Ovary (tissue), 9 donors: ENCODE measurements around the gene AZI2. TPM values are rescaled to one million over a fixed set of nuclear protein-coding genes. Genes with fewer than 3 reads are reported as not detected.

Experiments used
- DNase-seq, 5 donors: peaks; one replicate each; pipeline ENCODE4 v3.0.0-alpha.2; 2019 to 2020
- H3K27ac ChIP-seq, 2 donors: fragments of 200-600 bp; one replicate each; pipeline versions ENCODE4 v1.5.1 to v1.8.0; 2019 to 2022
- H3K27me3 ChIP-seq: fragments of 200-600 bp; one replicate; pipeline ENCODE4 v1.8.0; 2022
- H3K36me3 ChIP-seq: fragments of 200-600 bp; sonication (generic); one replicate; pipeline ENCODE4 v1.5.1; 2019
- H3K4me1 ChIP-seq: one replicate; pipeline ENCODE4 v1.8.1; 2013; ENCODE audit warnings: mild to moderate bottlenecking, moderate library complexity; ENCODE audit not compliant: insufficient read depth
- H3K4me3 ChIP-seq: fragments of 200-600 bp; sonication (generic); one replicate; pipeline ENCODE4 v1.5.1; 2017
- H3K9me3 ChIP-seq, 2 donors: fragments of 200-600 bp in 1 of 2; sonication (generic) in 1 of 2; one replicate each; pipeline versions ENCODE4 v1.5.1 to v1.8.1; 2013 to 2019; ENCODE audit warnings: mild to moderate bottlenecking in 1 of 2, moderate library complexity in 1 of 2
- EP300 ChIP-seq: sonication (generic); formaldehyde crosslinking; IDR thresholded peaks from one replicate; pipeline ENCODE4 v1.6.1; 2017; ENCODE audit warnings: antibody characterized with exemption
- POLR2A ChIP-seq: fragments of 450-650 bp; IDR thresholded peaks from one replicate; pipeline ENCODE4 v1.6.1; 2017; ENCODE audit warnings: antibody characterized with exemption, mild to moderate bottlenecking, moderate library complexity
- WGBS, 3 donors: extraction: QIAGEN DNeasy Blood & Tissue Kit in 1 of 3; methylation state at CpG; one replicate each; pipeline versions ENCODE4 v1.1.5 to v1.1.7; 2013 to 2017; 5-methylcytosine and 5-hydroxymethylcytosine counted together
- intact Hi-C, 4 donors: fragments of 100-400 bp; cut with DNase I; formaldehyde crosslinking; loops; one replicate each; pipeline versions ENCODE4 v1.11.0 to v1.15.1; 2022 to 2023
- polyA plus RNA-seq, 2 donors: library from polyadenylated mRNA; stranded (reverse); fragments of 200-250 nt in 1 of 2; fragments of 350-450 nt in 1 of 2; fragmentation: Illumina TruSeq in 1 of 2; extraction: RNeasy Lipid Tissue Mini Kit (QIAGEN cat#74804) in 1 of 2; gene quantifications; one replicate each; pipeline ENCODE4 v1.2.3, GENCODE V29; 2013 to 2014
- total RNA-seq, 7 donors: library from RNA; depleted of rRNA in 2 of 7; stranded (reverse); fragments of >200 nt in 2 of 7; fragmentation: NEBNext Ultra II Directional in 3 of 7; extraction: Animal tissue kit (Norgen Biotek cat#: 25700) in 3 of 7; gene quantifications; one replicate each; pipeline versions ENCODE4 v1.1.0 to v1.2.4, GENCODE V29; 2016 to 2023
- TF ChIP-seq, protein P1 (sequence below), 3 donors: fragments of 450-650 bp in 2 of 3; fragments of 200-600 bp in 1 of 3; IDR thresholded peaks; one replicate each; pipeline versions ENCODE4 v1.5.1 to v1.8.0; 2016 to 2022; ENCODE audit warnings: antibody characterized with exemption in 3 of 3, mild to moderate bottlenecking in 1 of 3
- donor health status: DM: no; HTN: no; CAD: no; lungs with moderate emphysema.
- donor health status: DM: no; HTN: no; CAD: no.
- donor health status: Bipolar disorder and iron deficiency.
- donor health status: DM: yes; HTN: yes; CAD: no.
- donor health status: DM: no; HTN: no; CAD: no.
- donor health status: DM: yes; HTN: yes; CAD: no.

The AZI2 gene
- total and polyA plus RNA-seq, 9 donors, result 26.3 to 72.4 (median 49.5) TPM

DNA sequence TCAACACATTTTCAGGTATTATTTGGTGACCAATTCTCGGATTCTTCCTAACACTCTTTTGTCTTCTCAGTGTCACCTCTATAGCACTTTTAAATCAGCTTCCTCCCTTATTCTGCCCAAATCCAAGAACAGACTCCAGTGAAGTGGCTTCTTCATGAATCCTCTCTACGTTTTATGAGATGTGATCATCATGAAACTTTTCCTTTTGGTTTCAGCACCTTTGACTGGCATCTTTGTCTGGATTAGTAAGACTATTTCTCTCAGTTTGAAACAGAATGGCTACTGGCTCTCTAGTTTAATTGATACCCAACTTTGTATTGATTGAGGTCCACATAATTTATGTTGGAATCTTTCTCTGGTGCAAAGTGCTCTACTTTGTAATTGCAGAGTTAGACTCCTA lies 61.6 kb downstream of the AZI2 start:
- 93 to 97% (median 95%) methylated on average over 2 of the region's 2 CpGs for WGBS, 3 donors
- no peaks in the 10 kb centered on the region for H3K27me3 ChIP-seq
- no peaks in the 10 kb centered on the region for H3K9me3 ChIP-seq
- H3K36me3 ChIP-seq, result no peaks in the 10 kb centered on the region
- H3K4me3 ChIP-seq, result no peak overlapping the region
- no peaks in the 10 kb centered on the region for H3K4me1 ChIP-seq
- intact Hi-C loops, result no loop called here
- TF ChIP-seq, protein P1, sequence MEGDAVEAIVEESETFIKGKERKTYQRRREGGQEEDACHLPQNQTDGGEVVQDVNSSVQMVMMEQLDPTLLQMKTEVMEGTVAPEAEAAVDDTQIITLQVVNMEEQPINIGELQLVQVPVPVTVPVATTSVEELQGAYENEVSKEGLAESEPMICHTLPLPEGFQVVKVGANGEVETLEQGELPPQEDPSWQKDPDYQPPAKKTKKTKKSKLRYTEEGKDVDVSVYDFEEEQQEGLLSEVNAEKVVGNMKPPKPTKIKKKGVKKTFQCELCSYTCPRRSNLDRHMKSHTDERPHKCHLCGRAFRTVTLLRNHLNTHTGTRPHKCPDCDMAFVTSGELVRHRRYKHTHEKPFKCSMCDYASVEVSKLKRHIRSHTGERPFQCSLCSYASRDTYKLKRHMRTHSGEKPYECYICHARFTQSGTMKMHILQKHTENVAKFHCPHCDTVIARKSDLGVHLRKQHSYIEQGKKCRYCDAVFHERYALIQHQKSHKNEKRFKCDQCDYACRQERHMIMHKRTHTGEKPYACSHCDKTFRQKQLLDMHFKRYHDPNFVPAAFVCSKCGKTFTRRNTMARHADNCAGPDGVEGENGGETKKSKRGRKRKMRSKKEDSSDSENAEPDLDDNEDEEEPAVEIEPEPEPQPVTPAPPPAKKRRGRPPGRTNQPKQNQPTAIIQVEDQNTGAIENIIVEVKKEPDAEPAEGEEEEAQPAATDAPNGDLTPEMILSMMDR (IDR thresholded peaks at IDR 0.05), result no peak
- H3K27ac ChIP-seq, result no peak overlapping the region
- no peak for DNase-seq

DNA sequence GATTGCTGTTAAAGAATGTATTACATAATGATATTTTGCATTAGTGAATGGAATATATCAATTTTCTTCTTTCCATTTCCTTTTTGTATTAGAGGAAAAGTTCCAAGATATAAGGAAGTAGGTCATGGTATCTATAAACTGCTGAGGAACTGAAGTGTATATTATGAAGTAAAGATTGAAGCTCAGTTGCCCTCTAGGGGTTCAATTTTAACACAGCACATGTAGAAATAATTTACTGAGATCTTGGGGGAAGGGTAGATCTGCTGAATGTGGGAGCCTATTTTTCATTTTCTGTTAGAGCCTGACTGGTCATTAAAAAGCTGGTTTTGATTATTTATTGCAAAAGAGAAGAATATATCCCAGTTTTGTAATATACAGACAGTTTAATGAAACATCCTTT lies 62.0 kb downstream of the AZI2 start:
- TF ChIP-seq EP300 (no peak), POLR2A (no peak)
- TF ChIP-seq, protein P1 (IDR thresholded peaks at IDR 0.05), result no peak
- no peaks in the 10 kb centered on the region for H3K36me3 ChIP-seq
- DNase-seq, result no peak
- H3K27ac ChIP-seq, result no peak overlapping the region
- no peaks in the 10 kb centered on the region for H3K27me3 ChIP-seq
- no peaks in the 10 kb centered on the region for H3K4me1 ChIP-seq
- intact Hi-C loops, result no loop called here
- no peak overlapping the region for H3K4me3 ChIP-seq
- H3K9me3 ChIP-seq, result no peaks in the 10 kb centered on the region

DNA sequence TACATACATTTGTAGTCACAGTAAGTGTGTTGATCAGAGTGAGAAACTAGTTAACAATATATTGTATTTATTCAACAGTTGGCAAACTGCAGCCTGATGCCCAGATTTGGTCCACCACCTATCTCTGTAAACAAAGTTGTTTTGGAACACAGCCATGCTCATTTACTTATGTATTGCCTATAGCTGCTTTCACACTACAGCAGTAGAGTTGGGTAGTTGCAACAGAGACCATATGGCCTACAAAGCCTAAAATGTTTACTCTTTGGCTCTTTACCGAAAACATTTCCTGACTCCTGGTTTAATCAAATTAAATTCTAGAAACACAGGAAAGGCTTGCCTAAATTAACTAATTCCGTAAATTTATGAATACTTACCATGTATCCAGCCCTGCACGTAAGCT lies 67.8 kb downstream of the AZI2 start:
- no peak for DNase-seq
- 94 to 97% (median 96%) methylated on average over 3 of the region's 3 CpGs for WGBS, 3 donors
- H3K36me3 ChIP-seq, result no peaks in the 10 kb centered on the region
- no peaks in the 10 kb centered on the region for H3K9me3 ChIP-seq
- TF ChIP-seq EP300, result no peak
- TF ChIP-seq, protein P1 (IDR thresholded peaks at IDR 0.05), result no peak
- no peak for TF ChIP-seq POLR2A
- H3K4me3 ChIP-seq, result no peak overlapping the region
- intact Hi-C loops, result no loop called here
- no peaks in the 10 kb centered on the region for H3K27me3 ChIP-seq
- peaks cover 2% of the 10 kb centered on the region for H3K4me1 ChIP-seq
- no peak overlapping the region for H3K27ac ChIP-seq

DNA sequence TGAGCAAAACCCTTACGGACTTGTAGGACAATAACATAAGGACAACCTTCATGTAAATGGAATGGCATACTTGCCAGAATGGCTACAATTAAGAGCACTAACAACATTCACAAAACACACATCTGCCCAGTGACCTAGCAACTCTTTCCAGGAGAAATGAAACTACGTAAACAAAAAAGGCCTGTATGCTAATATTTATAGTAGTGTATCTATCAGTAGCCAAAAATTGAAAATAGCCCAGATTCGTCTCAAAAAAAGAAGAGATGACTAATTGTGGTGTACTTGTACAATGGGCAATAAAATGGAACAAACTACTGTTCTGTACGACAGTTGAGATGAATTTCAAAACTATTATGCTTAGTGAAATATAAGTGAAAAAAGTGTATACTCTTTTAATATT lies 68.9 kb downstream of the AZI2 start:
- TF ChIP-seq, protein P1 (IDR thresholded peaks at IDR 0.05), result no peak
- TF ChIP-seq POLR2A (no peak), EP300 (no peak)
- no peaks in the 10 kb centered on the region for H3K9me3 ChIP-seq
- 15 to 22% (median 17%) methylated on average over 4 of the region's 4 CpGs for WGBS, 3 donors
- no peak overlapping the region for H3K27ac ChIP-seq
- intact Hi-C loops, result no loop called here
- peaks cover 2% of the 10 kb centered on the region for H3K4me1 ChIP-seq
- no peak for DNase-seq
- H3K27me3 ChIP-seq, result no peaks in the 10 kb centered on the region
- H3K4me3 ChIP-seq, result no peak overlapping the region
- H3K36me3 ChIP-seq, result no peaks in the 10 kb centered on the region

DNA sequence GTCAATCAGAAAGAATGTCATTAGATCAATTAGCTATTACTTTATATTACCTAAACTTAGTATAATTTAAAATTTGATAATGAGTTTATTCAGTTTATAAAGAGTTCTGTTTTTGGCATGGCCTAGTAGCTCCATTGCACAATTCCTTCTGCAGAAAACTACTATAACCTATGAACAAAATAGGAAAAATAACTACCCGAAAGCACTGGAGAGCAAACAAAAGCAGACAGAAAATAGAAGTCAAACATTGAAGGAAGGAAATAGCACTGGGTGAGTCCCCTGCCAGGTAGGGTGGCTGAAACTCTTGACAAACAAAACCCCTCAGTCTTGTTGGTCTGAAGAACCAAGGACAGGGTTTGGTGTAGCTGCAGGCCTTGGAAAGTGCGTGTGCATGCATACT lies 69.7 kb downstream of the AZI2 start:
- 56 to 81% (median 64%) methylated on average over 2 of the region's 2 CpGs for WGBS, 3 donors
- intact Hi-C loops, result no loop called here
- no peak for DNase-seq
- no peaks in the 10 kb centered on the region for H3K36me3 ChIP-seq
- no peaks in the 10 kb centered on the region for H3K27me3 ChIP-seq
- no peak for TF ChIP-seq EP300
- TF ChIP-seq, protein P1 (IDR thresholded peaks at IDR 0.05), result no peak
- TF ChIP-seq POLR2A, result no peak
- H3K4me1 ChIP-seq, result peaks cover 2% of the 10 kb centered on the region
- H3K4me3 ChIP-seq, result no peak overlapping the region
- no peak overlapping the region for H3K27ac ChIP-seq
- no peaks in the 10 kb centered on the region for H3K9me3 ChIP-seq
